ENCODE measurements around the gene EEF1G. TPM values are rescaled to one million over a fixed set of nuclear protein-coding genes. Genes with fewer than 3 reads are reported as not detected.

The EEF1G gene
- total RNA-seq, 1 donor from 2014 or later: 735 TPM

DNA sequence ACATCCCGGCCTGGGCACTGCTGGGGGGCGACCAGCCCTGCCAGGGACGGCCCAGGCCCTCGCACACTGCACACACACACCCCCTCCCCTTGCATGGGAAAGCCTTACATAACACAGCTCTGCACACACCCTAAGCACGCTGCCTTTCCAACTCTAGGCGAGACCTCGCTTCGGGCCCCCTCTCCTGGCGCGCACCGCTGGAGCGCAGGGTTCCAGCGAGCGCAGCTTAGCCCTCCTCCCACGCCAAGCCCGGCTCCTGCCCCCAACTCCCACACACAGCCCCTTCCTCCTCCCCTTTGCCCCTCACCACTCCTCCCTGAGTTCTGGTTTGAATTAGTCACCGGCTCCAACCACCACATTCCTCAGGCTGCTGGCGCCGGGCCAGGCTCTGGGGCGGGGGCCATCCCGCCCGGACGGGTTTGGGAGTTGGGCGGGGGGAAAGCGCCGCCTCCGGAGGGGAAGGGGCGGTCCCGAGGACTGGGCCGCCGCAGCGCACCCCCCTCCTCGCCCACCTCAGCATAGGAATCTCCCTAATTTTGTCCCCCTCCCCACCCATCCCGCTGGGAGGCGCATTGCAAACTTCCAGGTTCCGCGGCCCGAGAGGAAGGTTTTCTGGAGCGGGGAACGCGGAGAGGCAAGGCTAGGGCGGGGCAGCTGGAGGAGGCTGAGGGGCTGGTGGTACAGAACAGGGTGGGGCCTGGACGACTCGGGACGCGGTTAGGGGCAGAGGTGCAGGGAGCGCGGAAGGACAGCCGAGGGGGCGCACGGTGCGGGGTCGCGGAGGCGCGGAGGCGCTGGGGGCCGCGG is 28.1 kb downstream of the EEF1G start:
- intact Hi-C loops (cut with DNase I): loop anchor here (1.0 to 2.0 kb wide), 2 partner anchors 15 to 37 kb away; no protein-coding TSS in a partner anchor
- peak; percentile 95 for DNase-seq (ENCODE audit: low spot score)

DNA sequence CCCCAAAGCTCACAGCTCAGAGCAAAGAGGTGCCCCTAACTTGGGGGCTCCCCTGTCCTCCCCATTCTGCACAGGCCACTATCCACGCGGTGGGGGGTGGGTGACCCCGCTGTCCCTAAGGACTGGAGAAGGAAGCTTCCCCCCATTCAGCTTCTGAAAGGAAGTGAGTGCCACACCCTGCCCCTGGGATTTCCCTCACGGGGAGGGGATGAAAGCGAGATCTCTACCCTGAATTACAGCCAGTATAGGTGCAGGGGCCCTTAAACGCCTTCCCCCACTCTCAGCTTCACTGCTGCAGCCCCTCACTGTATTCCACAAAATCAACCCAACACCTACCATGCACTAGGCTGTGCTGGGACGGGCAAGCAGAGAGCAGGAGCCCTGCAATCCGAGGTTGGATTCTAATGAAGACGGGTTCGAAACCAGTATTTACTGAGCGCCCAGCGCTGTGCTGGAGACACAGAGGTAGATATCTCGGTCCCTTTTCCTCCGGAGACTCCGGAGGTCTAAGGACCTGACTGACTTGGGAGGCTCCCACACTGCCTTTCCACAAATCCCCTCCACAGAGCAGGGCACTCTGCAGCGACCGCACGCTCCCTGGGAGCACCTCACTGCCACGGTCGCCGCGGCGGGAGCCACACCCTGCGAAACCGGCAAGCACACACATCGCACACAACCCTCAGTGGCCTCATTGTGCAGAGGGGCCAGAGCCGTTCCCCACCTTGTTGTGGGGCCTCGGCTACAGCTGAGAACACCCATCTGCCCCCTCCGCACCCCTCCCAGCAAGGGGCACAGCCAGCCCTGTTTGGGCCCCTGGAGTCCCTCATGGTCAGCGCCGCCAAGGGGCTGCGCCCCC is 28.9 kb downstream of the EEF1G start:
- DNase-seq (ENCODE audit: low spot score): no peak
- intact Hi-C loops (cut with DNase I): loop anchor here (1.0 to 5.0 kb wide), 2 partner anchors 37 to 103 kb away; no protein-coding TSS in a partner anchor

DNA sequence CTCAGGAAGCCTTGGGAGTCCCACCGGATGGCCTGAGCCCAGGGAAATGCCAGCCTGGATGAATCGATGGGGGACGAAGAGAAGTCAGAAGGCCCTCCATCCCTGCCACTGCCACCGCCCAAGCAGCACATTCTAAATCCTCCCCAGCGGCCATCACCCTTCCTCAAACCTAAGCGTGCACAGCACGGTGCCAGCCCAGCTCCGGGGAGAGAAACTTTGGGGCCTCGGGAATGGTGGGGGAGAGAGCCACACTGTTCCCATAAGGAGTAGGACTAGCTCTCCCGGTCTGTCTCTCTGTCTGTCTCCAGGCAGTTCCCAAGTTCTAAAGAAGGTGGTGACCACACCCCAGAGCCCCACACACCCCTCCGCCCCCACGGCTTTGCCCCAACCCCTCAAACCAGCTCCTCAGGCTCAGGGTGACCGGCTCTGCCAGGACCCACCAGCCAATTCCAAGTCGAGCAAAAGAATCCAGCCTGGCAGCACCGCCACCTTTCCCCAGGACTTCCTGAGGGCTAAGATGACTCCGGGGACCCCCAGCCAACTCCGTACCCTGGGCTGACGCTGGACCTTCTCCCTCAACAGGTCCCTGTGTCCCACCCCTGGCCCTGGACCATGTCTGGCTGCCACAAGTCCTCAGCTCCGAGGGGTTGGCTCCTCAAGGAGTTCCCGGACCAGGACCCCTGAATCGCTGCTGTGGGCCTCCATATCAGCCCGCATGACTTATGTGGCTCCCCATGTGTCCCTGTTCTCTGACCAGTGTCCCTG is 29.8 kb downstream of the EEF1G start:
- DNase-seq (ENCODE audit: low spot score): no peak
- intact Hi-C loops (cut with DNase I): loop anchor here (2.0 to 5.0 kb wide), 2 partner anchors 102 to 145 kb away; no protein-coding TSS in a partner anchor

DNA sequence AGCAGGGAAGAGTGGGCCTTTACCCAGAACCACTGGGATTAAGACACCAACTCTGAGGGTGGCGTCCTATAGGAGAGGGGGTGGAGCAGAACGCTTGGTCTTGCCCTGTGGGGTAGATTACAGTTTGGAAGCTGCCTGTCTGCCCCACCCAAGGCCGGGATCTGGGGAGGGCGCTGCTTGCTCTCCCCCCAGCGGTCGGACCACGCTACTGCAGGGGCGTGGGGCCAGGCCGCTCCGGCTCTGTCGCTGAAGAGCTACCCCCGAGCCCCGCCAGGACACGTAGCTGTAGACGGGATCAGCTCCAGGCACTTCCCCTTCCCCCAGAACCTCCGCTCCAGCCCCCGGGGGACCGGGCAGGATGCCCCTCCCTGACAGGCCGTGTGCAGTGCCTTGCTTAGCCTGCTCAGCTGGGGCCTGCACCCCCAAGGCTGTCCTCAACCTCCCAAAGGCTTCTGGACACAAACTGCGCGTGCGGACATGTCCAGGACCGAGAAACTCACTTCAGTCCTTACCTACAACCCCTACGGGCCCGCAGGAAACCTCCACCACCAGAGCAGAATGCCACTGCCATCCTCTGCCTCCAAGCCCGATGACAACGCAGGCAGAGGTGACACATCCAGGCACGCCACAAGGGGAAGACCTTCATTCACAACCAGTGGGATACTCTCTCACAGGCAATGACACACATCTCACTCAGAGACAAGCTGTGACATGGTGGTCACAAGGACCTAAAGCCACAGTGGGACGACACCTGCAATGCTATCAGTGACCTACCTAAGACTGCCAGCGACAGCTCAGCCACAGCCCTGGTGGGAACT is 30.7 kb downstream of the EEF1G start:
- peak; percentile 91 for DNase-seq (ENCODE audit: low spot score)
- intact Hi-C loops (cut with DNase I): loop anchor here (1.0 to 5.0 kb wide), 4 partner anchors 46 to 144 kb away; no protein-coding TSS in a partner anchor

DNA sequence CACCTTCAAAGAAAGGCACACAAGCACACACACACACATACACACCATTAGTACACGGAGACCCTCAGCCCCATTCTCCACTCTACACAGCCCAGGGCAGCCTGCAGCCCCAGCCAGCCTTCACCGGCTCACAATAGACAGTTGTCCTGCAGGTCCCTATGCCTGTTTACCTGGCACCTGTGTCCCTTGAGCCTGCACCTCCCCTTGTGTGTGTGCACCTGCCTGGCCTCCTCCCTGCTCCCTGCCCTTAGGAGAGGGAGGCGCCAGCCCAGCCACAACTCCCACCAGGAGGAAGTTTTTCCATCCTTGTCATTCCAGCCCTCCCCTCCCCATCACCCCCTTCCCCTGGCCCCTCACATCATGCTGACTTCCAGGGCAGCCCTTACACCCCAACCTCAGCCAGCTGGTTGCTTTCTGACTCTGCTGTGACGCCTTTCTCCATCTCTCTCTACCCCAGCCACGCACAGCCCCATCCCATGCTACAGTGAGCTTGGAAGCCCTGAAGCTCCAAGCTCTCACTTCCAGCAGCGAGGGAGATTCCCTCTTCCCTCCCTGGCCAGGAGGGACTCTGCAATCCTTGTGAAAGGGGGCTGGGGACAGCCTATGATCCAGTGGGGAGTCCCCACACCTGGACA is 31.5 kb downstream of the EEF1G start:
- intact Hi-C loops (cut with DNase I): loop anchor here (1.0 to 5.0 kb wide), 4 partner anchors 45 to 143 kb away; no protein-coding TSS in a partner anchor
- no peak for DNase-seq (ENCODE audit: low spot score)

DNA sequence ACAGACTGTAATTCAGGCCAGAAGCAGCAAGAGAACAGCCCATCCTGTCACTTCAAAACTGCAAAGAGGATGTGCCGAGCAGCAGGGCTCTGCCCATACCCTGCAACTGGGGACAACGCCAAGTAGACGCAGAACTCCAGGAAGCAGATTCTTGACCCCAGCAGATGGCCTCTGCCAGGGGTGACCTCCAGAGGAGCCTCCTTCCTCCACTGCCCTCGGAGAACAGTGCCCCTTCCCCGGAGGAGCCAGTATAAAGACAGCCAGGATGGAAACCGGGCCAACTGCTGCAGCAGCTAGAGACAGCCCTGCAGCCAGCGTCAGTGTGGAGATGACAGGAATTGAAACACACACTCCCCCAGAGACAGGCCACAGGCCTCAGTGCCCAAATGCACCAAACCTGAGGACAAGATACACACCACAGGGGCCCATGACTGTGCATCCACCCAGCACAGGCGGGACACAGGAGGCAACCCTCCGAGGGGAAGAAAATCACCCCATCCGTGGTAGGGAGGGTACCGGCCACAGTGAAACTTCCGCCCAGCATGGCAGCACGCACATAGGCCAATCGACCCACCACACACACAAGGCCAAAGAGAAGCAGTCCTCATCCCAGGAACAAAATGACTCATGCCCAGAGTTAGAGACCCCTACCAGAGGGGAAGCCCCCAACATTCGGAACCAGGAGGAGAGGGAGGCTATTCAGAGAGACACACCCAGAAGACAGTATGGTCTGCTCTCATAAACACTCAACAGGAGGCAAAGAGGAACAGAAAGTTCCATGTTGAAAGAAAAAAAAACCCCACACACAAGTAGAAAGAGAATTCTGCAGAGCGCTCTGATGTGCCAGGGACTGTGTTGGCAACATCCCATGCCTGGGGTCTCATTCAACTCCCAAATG is 32.6 kb downstream of the EEF1G start:
- DNase-seq (ENCODE audit: low spot score): no peak
- intact Hi-C loops (cut with DNase I): loop anchor here (1.0 to 5.0 kb wide), 2 partner anchors 33 to 99 kb away; no protein-coding TSS in a partner anchor

DNA sequence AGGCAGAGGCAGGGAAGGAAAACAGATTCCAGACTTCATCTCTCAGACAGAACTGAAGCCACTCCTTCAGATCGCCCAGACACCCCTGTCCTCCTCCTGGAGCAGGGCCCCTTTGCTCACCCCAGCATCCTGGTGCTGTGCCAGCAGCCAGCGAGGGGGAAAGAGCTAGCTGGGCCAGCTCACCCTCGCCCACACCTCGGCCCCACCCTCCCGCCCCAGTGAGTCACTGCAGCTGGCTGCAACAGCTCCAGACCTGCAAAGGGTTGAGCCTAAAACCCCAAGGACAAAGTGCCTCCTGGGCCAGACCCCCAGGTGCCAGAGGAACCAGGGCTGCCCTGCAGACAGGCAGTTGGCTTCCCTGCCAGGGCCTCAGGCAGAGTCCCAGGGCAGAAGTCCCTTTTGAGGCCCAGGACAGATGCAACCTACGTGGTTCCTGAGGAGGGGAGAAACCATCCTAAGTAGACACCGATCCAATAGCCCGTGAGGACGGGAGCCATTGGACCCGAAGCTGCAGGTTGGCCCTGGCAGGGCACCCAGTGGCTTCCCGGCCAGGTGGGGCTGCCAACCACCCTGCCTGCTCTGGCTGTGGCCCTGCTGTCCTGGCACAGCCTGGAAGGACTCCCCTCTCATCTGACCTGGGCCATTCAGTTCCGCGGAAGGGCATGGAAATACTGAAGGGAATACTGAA is 34.3 kb downstream of the EEF1G start:
- no peak for DNase-seq (ENCODE audit: low spot score)
- intact Hi-C loops (cut with DNase I): no loop called here

DNA sequence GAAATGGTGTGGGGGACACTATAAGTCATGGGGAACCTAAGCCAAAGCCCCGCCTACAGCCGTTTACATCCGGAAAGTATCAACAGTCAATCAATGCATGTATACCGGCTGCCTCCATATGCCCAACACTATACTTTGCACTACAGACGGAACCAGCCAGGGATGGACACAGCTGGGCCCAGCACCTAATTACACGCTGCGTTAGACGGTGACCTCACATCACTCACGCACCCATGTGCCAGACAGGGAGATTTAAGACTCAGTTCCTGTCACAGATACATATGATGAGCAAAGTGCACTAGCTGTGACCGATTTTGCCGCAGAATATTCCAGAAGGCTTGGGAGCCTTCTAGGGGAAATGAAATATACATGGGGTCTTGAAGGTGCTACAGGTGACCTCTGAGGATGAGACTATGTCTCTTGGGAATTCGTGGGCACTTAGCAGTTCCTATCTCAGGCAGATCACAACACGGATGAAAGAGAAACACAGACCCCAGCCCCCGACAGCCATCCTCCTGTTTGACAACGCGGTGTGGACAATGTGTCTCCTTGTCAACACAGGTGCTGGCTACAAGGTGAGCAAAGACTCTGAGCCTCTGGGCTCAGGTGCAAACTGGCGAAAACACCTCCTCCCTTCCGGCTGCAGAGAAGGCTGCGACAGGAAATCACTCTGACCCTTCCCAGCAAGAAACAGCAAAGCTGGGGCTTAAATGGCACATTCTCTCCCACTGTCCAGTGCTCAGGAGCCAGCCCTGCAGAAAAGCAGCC is 35.0 kb downstream of the EEF1G start:
- intact Hi-C loops (cut with DNase I): loop anchor here (1.0 kb wide), 1 partner anchor 40 kb away; no protein-coding TSS in a partner anchor
- DNase-seq (ENCODE audit: low spot score): no peak

DNA sequence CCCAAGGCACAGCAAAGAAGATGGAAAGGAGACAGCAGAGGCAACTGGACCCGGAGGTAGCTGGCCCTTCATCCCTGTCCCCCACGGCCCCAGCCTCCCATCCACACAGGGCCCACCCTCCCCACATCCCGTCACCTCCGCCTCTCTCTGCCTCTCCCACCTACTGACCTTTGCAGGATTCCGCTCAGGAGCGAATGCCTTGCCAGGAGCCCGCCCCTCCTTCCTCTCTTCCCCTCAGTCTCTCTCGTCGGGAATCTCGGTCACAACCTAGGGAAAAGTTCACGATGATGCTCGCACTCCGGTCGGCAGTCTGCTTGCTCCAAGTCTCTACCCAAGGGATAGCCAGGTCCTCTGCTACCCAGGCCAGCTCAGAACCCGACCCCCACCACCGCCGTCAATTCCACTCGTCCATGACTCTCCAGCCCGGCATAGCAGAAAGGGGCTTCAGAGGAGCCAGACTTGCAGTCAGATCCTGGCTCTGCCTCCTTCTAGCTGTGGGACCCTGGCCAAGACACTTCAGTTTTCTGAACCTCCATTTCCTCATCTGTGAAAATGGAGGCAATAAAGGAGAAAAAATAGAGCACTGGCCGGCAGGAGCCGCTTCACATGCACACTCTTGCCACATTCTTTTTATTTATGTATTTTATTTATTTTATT is 37.3 kb downstream of the EEF1G start:
- DNase-seq (ENCODE audit: low spot score): no peak
- intact Hi-C loops (cut with DNase I): no loop called here

DNA sequence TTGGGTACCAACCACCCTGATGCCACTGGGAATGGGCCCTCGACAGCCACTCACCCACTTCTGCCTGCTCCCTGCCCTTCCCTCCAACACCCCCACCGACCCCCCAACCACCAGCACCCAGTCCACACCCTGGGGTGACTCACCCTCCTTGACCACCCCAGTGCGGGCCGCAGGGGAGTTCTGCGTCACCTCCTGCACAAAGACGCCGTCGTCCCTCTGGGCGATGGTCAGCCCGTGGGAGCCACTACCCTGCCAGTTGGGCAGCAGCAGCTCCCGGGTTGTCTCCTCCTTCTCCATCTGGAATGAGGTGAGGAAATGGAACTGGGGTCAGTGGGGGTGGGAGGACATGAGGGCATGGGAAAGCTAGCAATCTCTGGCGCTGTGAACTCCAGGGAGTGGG is 37.9 kb downstream of the EEF1G start:
- DNase-seq (ENCODE audit: low spot score): no peak
- intact Hi-C loops (cut with DNase I): no loop called here

DNA sequence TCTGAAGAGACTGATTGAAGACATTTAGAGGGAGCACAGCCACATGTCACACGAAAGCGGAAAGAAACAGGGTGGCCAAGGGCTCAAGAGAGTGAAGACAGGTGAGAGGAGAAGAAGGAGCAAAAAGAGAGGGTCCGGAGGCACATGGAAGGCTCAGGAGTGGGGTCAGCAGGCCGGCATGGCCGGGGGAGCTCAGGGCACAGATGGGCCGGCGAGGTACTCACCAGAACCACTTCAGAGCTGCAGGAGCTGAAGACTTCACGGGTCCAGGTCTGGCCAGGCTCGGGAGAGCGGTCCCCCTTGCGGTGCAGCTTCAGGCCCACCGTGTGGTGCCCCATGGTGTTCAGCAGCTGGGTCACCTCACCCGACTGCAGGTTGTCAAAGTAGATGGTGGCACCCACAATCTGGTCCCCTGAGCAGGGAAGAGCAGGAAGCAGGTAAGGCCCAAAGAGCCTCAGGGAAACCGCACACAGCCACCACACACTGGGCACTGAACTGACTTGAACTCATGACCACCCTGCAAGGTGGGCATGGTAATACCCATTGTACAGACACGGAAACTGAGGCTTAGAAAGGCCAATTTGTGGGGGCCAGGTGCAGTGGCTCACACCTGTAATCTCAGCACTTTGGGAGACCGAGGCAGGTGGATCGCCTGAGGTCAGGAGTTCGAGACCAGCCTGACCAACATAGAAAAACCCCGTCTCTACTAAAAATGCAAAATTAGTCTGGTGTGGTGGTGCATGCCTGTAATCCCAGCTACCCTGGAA is 38.7 kb downstream of the EEF1G start:
- intact Hi-C loops (cut with DNase I): no loop called here
- no peak for DNase-seq (ENCODE audit: low spot score)

DNA sequence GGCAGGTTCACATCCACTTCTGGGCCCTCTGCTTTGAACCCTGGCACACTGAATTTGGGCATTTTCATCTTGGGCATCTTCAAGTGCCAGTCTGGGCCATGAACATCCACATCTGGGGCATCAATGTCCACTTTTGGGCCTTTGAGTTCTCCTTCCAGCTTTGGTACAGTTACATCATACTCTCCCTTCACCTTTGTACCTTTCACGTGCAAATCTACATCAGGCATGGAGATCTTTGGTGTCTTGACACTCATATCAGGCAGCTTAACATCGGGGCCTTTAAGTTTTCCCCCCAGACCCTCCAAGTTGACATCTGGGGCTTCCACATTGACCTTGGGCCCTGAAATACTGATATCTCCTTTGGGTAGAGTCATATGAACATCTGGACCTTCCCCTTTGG is 41.6 kb downstream of the EEF1G start:
- DNase-seq (ENCODE audit: low spot score): no peak
- intact Hi-C loops (cut with DNase I): no loop called here

DNA sequence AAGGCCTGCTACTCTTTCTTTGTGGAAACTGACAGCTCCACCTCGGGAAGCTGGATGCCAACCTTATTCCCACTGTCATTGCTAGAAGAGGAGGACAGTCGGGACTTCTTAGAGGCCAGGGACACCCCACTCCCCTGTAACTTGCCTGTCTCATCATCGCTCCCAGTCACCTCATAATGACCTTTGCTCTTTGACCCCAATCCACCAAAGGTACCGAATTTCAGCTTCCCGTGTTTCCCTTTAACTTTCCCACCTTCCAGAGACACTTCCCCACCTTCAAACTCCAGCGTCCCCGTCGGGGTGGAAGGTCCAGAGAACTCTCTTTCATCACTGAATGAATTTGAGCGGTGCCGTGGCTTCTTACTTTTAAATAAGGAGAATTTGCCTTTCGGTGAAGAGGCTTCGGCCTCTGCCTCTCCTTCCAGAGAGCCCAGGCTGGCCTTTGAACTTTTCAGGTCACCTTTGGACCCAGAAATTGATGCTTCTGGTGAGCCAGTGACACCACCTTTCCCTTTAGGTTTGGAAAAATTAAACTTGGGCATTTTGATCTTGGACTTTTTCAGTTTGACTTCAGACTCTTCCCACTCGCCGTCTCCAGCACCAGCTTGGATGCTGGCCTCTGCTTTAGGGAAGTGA is 56.8 kb downstream of the EEF1G start:
- intact Hi-C loops (cut with DNase I): no loop called here
- no peak for DNase-seq (ENCODE audit: low spot score)

DNA sequence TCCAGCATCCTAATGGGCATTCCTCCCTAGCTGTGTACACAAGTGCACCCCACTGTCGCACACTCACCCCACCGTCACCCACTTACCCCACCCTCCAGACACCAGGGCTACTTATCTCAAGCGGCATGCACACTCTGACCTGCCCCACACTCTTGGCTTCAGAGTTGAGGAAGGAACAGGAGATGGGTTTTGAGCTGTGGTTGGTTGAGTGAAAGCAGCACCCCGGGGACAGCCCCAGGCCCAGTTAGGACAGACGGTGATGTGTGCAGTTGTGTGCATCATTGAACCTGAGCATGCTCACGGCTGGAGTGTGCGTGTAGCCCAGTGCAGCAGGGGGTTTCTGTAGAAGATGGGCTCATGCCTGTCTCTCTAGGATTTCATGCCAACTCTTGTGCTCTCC is 59.5 kb downstream of the EEF1G start:
- intact Hi-C loops (cut with DNase I): no loop called here
- no peak for DNase-seq (ENCODE audit: low spot score)

All from cardiac septum (tissue), 1 donor.